Upper lobe of left lung (tissue), 4 donors: ENCODE results near the gene MAP4K1.

Experiments used
- CTCF ChIP-seq, 6 experiments: fragments of 450-650 bp in 4 of 6; fragments of 200-600 bp in 2 of 6; sonication (generic) in 2 of 6; IDR thresholded peaks; one replicate each; pipeline ENCODE4 v1.5.1; 2016 to 2019; ENCODE audit warnings: antibody characterized with exemption in 6 of 6
- POLR2AphosphoS5 ChIP-seq, 2 donors: sonication (generic); formaldehyde crosslinking; IDR thresholded peaks; one replicate each; pipeline ENCODE4 v1.5.1; 2017; ENCODE audit warnings: antibody characterized with exemption in 2 of 2

- TF ChIP-seq CTCF (IDR thresholded peaks at IDR 0.05) (no peak), POLR2AphosphoS5 (IDR thresholded peaks at IDR 0.05) (no peak)
Measured at GRCh38 chr19:38565691-38566105, 52.1 kb downstream of the MAP4K1 start.
